AG09309 (cell line): ENCODE measurements around the gene ACER1.

Source experiments
- DNase-seq: peaks from one replicate; pipeline ENCODE4 v3.0.0-alpha.2; 2010; ENCODE audit warnings: low read depth
- H3K4me3 ChIP-seq: 2 replicates; pipeline ENCODE4 v1.5.1; 2011; ENCODE audit warnings: mild to moderate bottlenecking, low read depth, low read length, moderate library complexity; ENCODE audit not compliant: control insufficient read depth
- CTCF ChIP-seq: IDR thresholded peaks from 2 replicates; pipeline ENCODE4 v1.5.1; 2011; ENCODE audit warnings: mild to moderate bottlenecking, low read depth, low read length, inconsistent platforms; ENCODE audit not compliant: insufficient read depth, control insufficient read depth; ENCODE audit errors: missing control alignments

Gene ACER1

GRCh38 chr19:6340493-6341201 is 7.2 kb upstream of the ACER1 start:
- H3K4me3 ChIP-seq, result no peak overlapping the region
- no peak for TF ChIP-seq CTCF
- no peak for DNase-seq

- TF ChIP-seq CTCF, result no peak
- no peak for DNase-seq
- H3K4me3 ChIP-seq, result no peak overlapping the region
Measured at GRCh38 chr19:6334490-6335285, 1.3 kb upstream of the ACER1 start.

GRCh38 chr19:6326815-6327214 is 6.6 kb downstream of the ACER1 start:
- no peak for DNase-seq

GRCh38 chr19:6325614-6326013 is 7.8 kb downstream of the ACER1 start:
- no peak overlapping the region for H3K4me3 ChIP-seq
- DNase-seq, result no peak
- no peak for TF ChIP-seq CTCF

More at GRCh38 chr19:6326815-6327214, 6.6 kb downstream of the ACER1 start:
- no peak overlapping the region for H3K4me3 ChIP-seq
- no peak for TF ChIP-seq CTCF

GRCh38 chr19:6324757-6325156 is 8.7 kb downstream of the ACER1 start:
- TF ChIP-seq CTCF, result no peak
- H3K4me3 ChIP-seq, result no peak overlapping the region
- DNase-seq, result no peak

GRCh38 chr19:6322284-6322683 is 11.1 kb downstream of the ACER1 start:
- DNase-seq, result no peak
- H3K4me3 ChIP-seq, result no peak overlapping the region
- no peak for TF ChIP-seq CTCF
